ENCODE results near the gene CPA2. TPM values are rescaled to one million over a fixed set of nuclear protein-coding genes. Genes with fewer than 3 reads are reported as not detected.

The CPA2 gene
- total and polyA plus RNA-seq, 2 of the 4 experiments (the other 2 are of a cell fraction) = 0.05 TPM; not detected in 1

GRCh38 chr7:130272381-130273080 is 5.9 kb downstream of the CPA2 start (continued):
- TF ChIP-seq ELK1 (IDR thresholded peaks at IDR 0.05; ENCODE audit: borderline replicate concordance, low read depth, low read length) = no peak
